Measurements from ENCODE around the gene ZYG11B.
"Not testable (repeated sequence)": the region's sequence is repeated elsewhere in the genome, so short reads cannot be mapped to it uniquely, and the experiment has no call there.

Gene ZYG11B

GRCh38 chr1:52707927-52708655, 18.2 kb upstream of the ZYG11B start:
- no peak for DNase-seq

DNA sequence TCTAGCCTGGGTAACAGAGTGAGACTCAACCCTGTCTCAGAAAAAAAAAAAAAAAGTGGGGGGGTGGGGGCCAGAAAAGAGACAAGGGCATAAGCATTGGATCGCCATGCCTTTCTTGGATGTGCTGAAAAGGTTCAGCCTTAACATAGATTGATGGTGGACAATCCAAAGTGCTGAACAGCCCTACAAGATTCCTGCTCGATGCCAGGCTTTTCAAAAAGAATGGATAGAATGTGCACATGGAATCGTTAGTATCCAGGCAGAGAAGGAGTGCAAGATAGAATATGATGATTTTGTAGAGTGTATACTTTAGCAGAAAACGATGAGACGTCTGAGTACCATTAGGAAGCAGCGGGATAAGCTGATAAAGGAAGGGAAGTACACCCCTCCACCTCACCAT, 17.2 kb upstream of the ZYG11B start:
- no peak for DNase-seq

- DNase-seq: no peak
These were observed 12.7 kb upstream of the ZYG11B start for GRCh38 chr1:52713590-52713989.

DNA sequence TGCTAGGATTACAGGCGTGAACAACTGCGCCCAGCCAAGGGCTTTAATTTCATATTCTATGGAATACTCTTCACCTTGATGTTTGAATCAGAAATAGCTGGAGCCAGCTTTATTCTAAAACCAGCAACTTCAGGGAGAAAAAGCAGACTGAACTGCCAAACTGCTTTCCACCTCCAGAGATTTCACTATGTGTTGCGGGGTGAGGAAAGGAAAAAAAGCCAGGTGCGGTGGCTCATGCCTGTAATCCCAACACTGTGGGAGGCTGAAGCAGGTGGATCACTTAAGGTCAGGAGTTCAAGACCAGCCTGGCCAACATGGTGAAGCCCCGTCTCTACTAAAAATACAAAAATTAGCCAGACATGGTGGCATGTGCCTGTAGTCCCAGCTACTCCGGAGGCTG, 11.0 kb upstream of the ZYG11B start:
- DNase-seq: not testable (repeated sequence)

- DNase-seq: no peak
These were observed 3.0 kb upstream of the ZYG11B start for GRCh38 chr1:52723260-52723659.

- DNase-seq: no peak
These were observed 369 bp upstream of the ZYG11B start for GRCh38 chr1:52725903-52726264.

GRCh38 chr1:52727114-52727586, 897 bp downstream of the ZYG11B start:
- DNase-seq: no peak

- no peak for DNase-seq
These were observed 1.9 kb downstream of the ZYG11B start for GRCh38 chr1:52727956-52728656.

DNA sequence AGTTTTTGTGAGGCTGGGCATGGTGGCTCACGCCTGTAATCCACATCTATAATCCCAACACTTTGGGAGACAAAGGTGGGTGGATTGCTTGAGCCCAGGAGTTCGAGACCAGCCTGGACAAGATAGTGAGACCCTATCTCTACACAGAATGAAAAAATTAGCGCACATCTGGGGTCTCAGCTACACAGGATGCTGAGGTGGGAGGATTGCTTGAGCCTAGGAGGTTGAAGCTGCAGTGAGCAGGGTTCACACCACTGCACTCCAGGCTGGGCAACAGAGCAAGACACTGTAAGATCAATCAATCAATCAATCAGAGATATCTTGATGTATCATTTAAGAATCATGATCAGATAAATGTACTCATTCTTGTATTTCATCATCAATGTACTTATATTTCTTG, 7.1 kb downstream of the ZYG11B start:
- DNase-seq: no peak

DNA sequence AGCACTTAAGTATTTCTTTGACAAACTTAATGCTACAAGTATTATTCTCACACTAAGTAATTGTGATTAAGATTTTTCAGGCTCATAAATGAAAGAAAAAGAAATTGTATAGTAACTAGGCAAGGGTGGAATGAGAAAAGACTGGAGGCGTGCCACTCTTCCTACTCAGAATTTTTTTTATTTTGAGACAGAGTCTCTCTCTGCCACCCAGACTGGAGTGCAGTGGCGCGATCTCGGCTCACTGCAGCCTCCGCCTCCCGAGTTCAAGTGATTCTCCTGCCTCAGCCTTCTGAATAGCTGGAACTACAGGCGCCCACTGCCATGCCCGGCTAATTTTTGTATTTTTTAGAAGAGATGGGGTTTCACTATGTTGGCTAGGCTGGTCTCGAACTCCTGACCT, 9.1 kb downstream of the ZYG11B start:
- not testable (repeated sequence) for DNase-seq

GRCh38 chr1:52738148-52738547, 11.9 kb downstream of the ZYG11B start:
- no peak for DNase-seq

GRCh38 chr1:52738893-52739292, 12.6 kb downstream of the ZYG11B start:
- no peak for DNase-seq

DNA sequence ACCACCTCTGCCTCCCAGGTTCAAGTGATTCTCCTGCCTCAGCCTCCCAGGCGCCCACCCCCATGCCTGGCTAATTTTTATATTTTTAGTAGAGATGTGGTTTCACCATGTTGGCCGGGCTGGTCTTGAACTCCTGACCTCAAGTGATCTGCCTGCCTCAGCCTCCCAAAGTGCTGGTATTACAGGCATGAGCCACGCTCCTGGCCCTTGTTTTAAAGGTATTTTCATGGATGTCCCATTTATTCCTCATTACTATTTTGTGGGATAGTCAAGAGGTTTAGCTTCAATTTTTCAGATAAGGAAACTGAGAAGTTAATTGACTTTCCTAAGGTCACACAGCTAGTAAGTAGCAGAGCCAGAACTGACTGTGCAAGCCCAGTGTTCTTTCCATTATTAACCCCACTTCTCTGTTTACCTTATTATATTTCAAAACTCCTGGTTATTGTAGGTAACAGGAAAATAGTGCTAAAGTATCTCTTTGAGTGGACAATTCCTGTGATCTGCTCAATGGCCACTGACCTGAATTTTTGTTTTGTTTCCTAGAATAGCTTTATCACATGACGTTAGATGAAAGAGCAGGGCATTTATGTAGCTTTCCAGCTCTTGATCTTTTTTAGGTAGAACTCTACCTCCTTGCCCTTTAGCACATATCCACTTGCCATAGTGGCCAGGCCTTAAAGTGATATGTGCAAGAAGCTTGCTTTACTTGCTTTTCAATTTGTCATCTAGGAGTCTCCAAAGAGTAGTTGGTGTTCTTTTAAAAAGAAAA, 13.6 kb downstream of the ZYG11B start:
- no peak for DNase-seq

DNA sequence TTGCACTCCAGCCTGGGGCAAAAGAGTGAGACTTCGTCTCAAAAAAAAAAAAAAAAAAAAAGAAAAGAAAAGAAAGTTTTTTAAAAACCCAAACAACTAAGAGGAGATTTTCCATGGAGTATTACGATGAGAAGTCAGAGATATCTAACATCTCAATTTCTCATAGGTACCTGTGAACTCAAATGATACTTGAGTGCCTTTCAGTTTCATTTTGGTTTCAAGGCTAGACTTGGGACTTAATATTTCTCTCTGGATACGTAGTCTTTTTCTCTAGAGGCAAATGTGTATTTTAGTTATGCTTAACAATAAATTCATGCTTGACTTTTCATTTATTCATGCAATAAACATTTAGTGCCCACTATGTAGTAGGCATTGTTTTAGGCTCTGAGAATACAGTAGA, 15.0 kb downstream of the ZYG11B start:
- DNase-seq: no peak

DNA sequence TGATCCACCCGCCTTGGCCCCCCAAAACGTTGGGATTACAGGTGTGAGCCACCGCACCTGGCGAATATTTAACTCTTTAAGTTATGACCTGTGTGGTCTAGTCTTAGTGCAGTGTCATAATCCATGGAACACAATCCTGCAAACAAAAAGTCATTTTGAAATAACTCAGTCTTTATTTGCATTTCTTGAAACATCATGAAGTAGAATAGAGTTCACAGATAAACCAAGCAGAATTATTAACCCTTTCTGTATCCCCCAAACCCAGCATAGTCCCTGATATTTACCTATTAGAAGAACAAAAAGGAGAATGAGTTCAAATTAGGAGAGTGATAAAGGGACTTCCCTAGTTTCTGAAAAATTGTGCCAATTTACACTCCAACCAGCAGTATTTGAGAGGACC, 19.9 kb downstream of the ZYG11B start:
- DNase-seq: no peak

DNA sequence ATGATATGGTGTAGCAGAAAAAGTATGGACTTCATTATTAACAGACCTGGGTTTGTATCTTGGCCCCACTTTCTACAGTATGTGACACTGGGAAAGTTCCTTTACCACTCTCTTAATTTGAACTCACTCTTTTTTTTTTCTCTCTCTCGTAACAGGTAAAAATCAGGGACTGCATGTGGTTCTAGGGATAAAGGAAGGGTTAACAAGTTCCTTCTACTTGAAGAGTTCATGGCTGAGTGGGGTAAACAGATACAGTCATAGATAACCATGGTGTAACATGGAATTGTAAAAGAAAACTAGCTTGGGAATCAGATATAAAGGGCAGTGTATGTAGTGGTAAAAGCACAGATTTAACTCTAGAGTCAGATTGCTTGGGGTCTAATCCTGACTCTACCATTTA, 21.2 kb downstream of the ZYG11B start:
- DNase-seq: no peak

GRCh38 chr1:52748119-52748518, 21.9 kb downstream of the ZYG11B start:
- DNase-seq: peak; percentile 5

GRCh38 chr1:52749496-52749895, 23.2 kb downstream of the ZYG11B start:
- not testable (repeated sequence) for DNase-seq

GRCh38 chr1:52750139-52750538, 23.9 kb downstream of the ZYG11B start:
- not testable (repeated sequence) for DNase-seq

GRCh38 chr1:52751589-52752483, 25.6 kb downstream of the ZYG11B start:
- no peak for DNase-seq

GRCh38 chr1:52752484-52752826, 26.2 kb downstream of the ZYG11B start:
- DNase-seq: no peak

DNA sequence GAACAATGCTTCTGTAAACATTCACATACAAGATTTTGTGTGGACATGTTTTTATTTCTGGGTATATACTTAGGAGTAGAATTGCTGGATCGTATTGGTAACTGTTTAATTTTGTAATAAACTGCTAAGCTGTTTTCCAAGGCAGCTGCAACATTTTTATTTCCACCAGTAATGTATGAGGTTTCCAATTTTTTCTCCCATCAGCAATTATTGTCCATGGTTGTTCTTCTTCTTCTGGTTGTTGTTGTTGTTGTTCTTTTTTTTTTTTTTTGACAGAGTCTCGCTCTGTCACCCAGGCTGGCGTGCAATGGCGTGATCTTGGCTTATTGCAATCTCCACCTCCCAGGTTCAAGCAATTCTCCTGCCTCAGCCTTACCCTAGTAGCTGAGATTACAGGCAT, 26.9 kb downstream of the ZYG11B start:
- no peak for DNase-seq

DNA sequence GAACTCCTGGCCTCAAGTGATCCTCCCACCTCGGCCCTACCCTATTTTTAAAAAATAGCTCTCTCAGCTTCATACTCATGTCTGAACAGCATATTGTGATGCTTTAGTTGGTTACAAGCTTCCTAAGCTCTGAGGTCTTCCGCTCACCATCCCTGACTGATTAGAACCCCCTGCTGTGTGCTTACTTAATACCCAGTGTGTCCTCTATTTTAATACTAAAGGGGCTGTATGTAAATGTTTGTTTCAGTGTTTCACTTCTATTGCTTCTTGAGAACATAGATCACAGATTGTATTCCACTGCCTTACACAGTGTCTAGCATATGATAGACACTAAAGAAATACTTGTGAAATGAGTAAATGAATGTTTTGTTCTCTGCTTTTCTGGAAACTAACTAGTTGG, 29.8 kb downstream of the ZYG11B start:
- no peak for DNase-seq

All from CD4-positive, alpha-beta T cell treated with Interleukin-12 subunit alpha and Interleukin-12 subunit beta, for 1 hour (primary cell).